H7 (cell line): ENCODE measurements around the gene OSM. TPM values are rescaled to one million over a fixed set of nuclear protein-coding genes. Genes with fewer than 3 reads are reported as not detected.

Experiments used
- DNase-seq: peaks from one replicate; pipeline ENCODE4 v3.0.0; 2012
- H3K27me3 ChIP-seq: 2 replicates; pipeline ENCODE4 v1.6.0; 2011; ENCODE audit warnings: mild to moderate bottlenecking, low read length; ENCODE audit not compliant: control insufficient read depth, insufficient read depth
- H3K36me3 ChIP-seq: replicated peaks from 2 replicates; pipeline ENCODE4 v1.5.1; 2011; ENCODE audit warnings: low read length; ENCODE audit not compliant: control insufficient read depth, insufficient read depth
- H3K4me3 ChIP-seq: 2 replicates; pipeline ENCODE4 v1.5.1; 2011; ENCODE audit warnings: low read depth, mild to moderate bottlenecking, control low read depth, low read length, moderate library complexity; ENCODE audit not compliant: insufficient read depth
- total RNA-seq: library from RNA; depleted of rRNA; stranded (reverse); fragments of >200 nt; shearing (Covaris generic); gene quantifications from 2 replicates; pipeline ENCODE4 v1.2.3, GENCODE V29; 2014

Gene OSM
- total RNA-seq, 1 experiment from 2014 or later = not detected

DNA sequence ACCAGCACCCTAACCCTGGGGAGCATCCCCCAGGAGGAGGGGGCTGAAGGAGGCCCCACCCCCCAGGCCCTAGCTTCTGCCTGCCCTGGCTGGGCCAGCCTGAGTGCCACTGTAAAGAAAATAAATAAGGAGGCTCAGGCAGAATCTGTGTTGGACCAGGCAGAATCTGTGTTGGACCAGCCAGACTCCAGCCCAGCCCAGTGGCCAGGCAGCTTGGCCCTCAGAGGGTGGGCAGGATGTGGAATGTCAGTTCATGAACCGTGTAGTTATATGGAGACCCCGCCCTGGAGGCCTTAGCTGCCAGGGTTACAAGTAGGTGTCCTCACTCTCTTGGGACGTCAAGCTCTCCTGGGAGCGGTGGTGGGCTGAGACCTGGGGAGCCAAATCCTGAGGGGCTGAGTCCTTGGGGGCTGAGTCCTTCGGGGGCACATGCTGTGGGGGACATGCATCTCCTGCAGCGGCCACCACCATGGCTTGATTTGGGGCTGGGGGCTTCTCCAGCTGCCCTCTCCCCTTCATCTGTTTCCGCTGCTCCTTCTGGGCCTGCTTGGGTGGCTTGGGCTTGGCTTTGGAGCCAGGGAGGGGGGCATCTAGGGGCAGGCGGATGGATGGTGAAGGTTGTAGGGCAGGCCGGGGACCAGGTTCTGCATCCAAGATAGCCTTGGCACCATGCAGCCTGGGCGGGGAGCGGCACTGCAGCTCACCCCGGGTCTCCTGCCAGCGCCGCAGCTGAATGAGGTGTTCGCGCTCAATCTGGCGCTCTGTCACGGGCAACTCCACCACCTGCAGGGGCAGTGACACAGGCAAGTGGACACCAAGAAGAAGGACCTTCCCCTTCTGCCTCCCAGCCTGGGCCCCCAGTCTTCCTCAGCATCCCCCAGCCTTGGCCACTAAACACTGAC lies 25.7 kb upstream of the OSM start:
- DNase-seq = no peak
- Histone ChIP-seq H3K36me3 (no peaks in the 10 kb centered on the region; the same call in 1 of the 2 replicates), H3K4me3 (no peak overlapping the region)

DNA sequence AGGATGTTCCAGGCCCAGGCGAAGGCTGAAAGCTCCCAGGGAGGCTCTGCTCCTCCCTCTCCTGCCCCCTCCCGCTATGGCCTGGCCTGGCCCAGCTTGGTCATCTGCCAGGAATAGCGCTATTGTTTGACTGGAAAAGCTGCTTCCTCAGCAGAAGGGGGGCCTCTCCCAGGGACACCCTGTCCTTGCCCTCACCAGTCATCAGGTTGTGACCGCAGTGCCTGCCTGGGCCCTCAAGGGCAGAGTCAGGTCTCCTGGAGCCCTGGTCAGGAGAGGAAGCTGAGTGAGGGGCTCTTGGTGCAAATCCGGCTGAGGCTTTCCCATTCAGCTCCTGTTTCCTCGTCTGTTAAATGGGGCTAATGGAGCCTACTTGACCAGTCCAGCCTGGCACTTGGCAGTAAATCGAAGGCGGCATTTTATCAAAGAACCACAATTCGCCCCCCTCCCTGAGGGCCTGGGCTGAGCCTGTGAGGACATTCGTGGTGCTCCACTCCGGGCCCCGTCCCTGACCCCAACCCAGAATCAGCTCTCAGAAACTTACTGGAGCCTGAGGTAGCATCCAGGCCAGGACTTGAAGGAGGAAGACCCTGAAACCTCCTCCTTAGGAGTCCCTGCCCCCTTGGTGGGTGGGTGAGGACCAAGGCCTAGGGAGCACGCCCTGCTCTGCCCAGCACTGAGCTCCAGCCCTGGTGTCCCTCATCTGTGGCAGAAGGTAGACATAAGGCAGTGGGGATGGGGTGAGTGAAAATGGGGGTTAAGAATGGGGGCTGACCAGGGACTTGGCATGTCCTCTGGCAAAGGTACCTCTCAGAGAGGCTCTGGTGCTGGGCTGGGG lies 24.6 kb upstream of the OSM start:
- peak; percentile 61 for DNase-seq
- no peak overlapping the region for H3K4me3 ChIP-seq
- H3K36me3 ChIP-seq = no peaks in the 10 kb centered on the region; the same call in 1 of the 2 replicates
- peaks cover 6% of the 10 kb centered on the region; the same call in 1 of the 2 replicates for H3K27me3 ChIP-seq

More for the DNA sequence above, 25.7 kb upstream of the OSM start:
- H3K27me3 ChIP-seq = peaks cover 6% of the 10 kb centered on the region; the same call in 1 of the 2 replicates

DNA sequence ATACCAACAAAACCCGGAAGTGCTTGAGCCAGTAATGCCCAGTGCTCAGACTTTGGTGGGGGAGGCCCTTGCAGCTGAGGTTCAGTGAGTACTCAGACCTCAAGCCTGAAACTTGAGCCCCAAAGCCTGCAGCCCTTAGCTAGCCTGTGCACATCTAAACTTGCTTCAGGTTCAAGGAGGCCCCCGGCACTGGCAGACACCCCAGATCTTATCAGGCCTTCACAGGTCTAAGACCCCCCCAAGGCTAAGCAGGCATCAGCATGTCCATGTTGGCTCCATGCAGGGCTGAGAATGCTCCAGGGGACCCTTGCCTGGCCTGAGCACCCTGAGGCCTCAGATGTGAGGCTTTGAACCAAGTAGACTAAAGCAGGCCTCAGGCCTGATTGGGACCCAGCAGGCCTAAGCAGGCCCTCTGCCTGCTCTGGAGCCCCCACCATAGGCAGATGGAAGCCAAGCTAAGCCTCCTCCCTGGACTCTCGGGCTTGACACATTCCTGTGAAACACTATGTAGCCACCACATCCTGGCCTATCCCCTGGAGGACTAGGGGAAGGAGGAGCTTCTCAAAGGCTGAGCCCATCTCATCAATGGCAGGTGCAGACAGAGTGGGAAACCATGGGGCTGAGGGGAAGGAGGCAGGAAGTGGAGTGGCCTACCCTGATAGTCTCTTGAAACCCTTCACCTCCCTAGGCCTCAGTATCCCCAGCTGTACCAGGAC lies 23.8 kb upstream of the OSM start:
- H3K4me3 ChIP-seq = no peak overlapping the region; the same call in 1 of the 2 replicates

DNA sequence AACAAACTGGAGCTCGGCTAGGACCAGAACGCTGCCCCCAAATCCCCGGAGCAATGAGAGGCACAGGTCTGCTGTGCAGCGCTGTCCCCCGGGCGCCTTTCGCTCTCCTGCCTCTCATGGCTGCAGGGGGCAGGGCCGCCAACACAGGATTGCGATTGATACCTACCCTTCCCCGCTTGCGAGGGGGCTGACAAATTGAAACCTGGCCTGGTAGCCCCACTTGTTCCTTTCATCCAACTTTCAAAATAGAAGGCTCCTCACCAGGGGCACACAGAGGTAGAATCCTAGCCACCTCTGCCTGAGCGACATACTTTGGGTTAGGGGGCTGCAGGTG lies 23.3 kb upstream of the OSM start:
- no peak for DNase-seq
- H3K36me3 ChIP-seq = no peaks in the 10 kb centered on the region; the same call in 1 of the 2 replicates
- peak overlapping the region; percentile 36 for H3K4me3 ChIP-seq
- peaks cover 6% of the 10 kb centered on the region; the same call in 1 of the 2 replicates for H3K27me3 ChIP-seq

More for the DNA sequence above, 23.8 kb upstream of the OSM start:
- DNase-seq = peak; percentile 70
- H3K27me3 ChIP-seq = peaks cover 6% of the 10 kb centered on the region; the same call in 1 of the 2 replicates
- H3K36me3 ChIP-seq = no peaks in the 10 kb centered on the region; the same call in 1 of the 2 replicates

DNA sequence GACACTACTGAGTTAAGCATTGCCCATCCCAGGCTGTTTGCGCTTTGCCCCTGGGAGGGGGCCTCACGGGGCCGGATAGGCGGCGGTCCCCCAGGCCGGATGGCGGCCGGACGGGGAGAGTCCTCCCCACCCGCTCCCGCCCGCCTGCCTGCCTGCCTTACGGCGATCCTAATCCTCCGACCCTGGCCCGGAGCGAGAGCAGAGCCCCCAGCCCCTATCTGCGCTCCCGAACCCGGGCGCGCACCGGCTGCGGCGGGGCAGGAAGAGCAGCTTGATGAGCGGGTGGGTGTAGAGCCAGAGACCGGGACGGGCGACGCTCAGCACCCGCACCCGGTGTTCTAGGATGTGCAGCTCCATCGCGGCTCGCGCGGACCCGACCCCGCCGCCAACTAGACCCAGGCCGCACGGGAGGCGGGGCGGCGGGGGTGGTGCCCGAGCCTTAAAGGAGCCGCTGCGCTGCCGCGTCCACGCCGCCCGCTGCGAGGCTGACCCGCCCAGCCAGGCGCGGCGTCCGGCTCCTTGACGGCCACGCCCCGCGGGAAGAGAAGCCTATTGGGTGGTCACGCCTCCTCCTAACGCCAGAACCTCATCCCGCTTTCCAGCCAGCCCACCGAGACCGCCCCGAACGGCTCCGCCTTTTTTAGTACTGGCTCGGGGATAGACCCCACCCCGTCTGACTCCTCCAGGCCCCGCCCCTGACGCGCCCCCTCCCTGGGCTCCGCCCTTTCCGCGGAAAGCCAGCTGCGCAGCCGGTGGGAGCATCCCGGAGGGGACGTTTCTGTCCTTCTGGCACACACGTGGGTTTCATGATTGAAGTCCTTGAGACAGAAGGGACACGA lies 22.7 kb upstream of the OSM start, which contains the start of gene CASTOR1:
CASTOR1 (minus strand) TSS at position 365 of the 839 bp plus-strand sequence; CDS start at position 357, 8 bp downstream.
- peak; percentile 100 for DNase-seq
- Histone ChIP-seq H3K27me3 (peaks cover 6% of the 10 kb centered on the region; the same call in 1 of the 2 replicates), H3K4me3 (peak within 1 kb of the TSS; percentile 65), H3K36me3 (no peaks in the 10 kb centered on the region; the same call in 1 of the 2 replicates)

DNA sequence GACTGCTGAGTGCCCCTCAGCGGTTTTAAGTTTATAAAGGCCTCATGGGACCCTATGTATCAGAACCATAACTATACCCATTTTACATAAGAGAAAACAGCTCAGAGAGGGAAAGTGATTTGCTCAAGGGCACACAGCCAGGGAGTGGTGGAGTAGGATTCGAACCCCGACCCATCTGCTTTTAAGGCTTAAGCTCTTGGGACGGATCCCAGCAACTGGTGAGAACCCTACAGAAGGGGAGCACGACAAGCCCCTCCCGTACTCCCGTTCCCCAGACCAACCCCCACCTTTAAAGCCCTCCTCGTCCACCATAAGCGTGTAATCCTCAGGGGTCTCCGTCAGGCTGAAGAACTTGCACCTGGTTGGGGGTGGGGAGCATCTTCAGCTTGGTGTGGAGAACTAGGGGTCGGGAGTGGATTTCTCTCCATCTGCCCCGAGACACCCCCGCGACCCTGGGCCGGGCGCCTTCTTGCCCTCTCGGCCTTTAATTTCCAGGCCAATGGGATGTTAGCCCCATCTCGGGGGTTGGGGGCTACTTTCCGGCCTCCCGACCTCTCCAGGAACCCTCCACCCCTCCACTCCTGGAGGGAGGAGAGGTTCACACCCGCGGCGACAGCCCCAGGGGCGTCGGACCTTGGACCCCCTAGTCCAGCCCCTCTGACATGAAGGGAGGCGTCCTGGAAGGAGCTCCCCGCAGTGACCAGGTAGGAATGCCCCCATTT lies 21.9 kb upstream of the OSM start:
- no peak for DNase-seq

DNA sequence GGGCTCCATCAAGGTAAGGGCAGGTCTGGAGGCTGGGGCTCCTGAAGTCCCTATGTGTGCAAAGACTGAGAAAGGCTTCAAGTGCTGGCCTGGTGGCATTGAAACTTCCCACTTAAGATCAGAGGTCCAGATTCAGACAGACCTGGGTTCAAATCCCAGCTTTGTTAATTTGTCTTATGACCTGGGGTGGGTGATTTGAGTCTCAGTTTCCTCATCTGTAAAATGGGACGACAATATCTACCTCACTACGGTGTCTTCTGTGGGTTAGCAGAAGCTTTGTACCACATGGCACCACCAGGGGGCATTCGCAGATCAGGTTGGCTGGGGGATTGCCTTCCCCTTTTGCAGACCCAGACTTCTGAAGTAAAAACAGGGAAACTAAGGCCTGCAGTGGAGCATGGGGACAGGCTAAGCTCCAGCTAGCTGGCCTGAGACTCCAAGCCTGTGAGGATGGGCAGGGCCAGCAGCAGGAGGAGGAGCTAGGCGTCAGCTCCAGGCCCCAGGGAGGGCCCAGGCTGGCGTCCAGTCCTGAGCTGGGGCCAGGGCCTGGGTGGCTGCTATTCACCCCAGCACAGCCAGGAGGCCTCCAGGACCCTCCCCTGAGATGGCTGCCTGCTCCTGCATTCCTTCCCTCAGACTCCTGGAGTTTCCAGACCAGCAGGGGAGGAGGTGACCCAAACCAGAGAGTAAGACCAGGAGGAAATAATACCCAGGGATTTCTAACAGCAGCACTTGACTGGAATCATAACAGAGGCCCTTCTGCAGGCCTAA lies 21.2 kb upstream of the OSM start:
- no peaks in the 10 kb centered on the region; the same call in 1 of the 2 replicates for H3K36me3 ChIP-seq
- DNase-seq = peak; percentile 97
- no peak overlapping the region for H3K4me3 ChIP-seq
- peaks cover 6% of the 10 kb centered on the region; the same call in 1 of the 2 replicates for H3K27me3 ChIP-seq

More for the DNA sequence above, 21.9 kb upstream of the OSM start:
- peaks cover 6% of the 10 kb centered on the region; the same call in 1 of the 2 replicates for H3K27me3 ChIP-seq
- H3K36me3 ChIP-seq = no peaks in the 10 kb centered on the region; the same call in 1 of the 2 replicates
- H3K4me3 ChIP-seq = peak overlapping the region; percentile 65

DNA sequence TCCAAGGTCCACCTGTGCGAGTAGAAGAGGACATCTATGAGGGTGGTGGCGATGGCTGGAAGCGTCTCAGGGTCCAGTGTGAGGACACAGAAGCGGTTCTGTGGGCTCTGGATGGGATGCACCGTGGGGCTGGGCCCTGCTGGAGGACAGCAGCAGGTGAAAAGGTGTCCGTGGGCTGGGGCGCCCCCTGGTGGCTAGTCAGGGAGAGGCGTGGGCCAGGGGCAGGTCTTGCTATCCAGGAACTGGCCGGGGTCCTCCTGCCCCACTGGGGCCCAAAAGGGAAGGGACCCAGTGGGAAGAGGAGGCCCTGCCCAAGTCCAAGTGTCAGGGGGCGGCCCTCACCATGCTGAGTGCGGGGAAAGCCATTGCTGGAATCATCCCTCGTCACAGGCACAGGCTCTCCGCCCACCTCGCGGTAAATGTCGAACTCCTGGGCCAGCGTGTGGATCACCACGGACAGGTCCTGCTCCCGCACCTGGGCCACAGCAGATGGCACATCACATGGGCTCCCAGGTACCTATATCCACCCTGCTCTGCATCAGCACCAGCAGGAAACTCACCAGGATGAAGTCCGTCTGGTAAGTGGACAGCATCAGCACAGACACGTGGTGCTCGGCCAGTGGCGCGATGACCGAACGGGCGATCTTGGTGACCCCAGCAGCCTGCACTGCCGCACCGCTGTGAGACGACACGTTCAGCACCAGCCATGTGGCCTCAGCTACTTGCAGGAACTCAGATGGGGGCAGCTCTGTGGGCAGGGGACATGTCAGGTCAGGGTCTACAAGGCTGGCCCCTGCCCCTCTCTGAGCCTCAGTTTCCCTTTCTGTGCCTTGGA lies 20.4 kb upstream of the OSM start:
- Histone ChIP-seq H3K27me3 (peaks cover 6% of the 10 kb centered on the region; the same call in 1 of the 2 replicates), H3K4me3 (no peak overlapping the region), H3K36me3 (no peaks in the 10 kb centered on the region)
- peak; percentile 96 for DNase-seq

DNA sequence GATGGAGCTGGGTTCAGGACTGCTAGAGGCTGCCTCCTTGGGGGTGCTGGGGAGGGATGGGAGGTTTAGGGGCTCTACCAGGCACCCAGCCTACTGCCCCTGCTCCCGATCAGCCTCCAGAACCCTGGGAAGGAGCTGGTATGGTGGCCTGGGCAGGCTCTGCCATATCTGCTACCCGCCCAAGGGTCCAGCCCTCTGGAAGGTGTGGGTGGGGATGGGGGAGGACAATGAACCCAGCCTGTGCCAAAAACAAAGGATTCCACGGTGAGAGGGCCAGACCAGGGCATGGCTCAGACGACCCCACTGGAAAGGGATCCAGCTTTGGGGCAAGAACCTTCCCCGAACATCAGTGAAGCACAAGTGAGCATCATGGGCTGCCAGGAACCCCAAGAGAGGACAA lies 19.7 kb upstream of the OSM start:
- H3K36me3 ChIP-seq = no peaks in the 10 kb centered on the region
- no peak for DNase-seq
- peaks cover 6% of the 10 kb centered on the region; the same call in 1 of the 2 replicates for H3K27me3 ChIP-seq
- no peak overlapping the region for H3K4me3 ChIP-seq

DNA sequence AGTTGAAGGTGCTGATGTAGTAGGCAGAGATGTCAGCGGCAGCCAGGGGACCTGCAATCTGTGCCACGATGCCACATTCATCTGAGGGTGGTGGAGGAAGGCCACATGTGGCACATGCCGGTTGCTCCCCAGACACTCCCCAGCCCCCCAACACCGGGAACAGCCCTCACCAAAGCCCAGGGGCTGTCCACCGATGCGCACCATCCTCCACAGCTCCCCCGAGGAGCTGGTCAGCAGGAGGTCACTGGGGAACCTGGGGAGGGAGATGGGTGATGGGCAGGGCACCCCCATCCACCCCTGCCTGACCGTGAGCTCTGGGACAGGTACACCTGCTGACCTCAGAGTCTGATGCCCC lies 19.2 kb upstream of the OSM start:
- no peaks in the 10 kb centered on the region for H3K36me3 ChIP-seq
- H3K4me3 ChIP-seq = no peak overlapping the region
- DNase-seq = no peak
- H3K27me3 ChIP-seq = peaks cover 6% of the 10 kb centered on the region; the same call in 1 of the 2 replicates

DNA sequence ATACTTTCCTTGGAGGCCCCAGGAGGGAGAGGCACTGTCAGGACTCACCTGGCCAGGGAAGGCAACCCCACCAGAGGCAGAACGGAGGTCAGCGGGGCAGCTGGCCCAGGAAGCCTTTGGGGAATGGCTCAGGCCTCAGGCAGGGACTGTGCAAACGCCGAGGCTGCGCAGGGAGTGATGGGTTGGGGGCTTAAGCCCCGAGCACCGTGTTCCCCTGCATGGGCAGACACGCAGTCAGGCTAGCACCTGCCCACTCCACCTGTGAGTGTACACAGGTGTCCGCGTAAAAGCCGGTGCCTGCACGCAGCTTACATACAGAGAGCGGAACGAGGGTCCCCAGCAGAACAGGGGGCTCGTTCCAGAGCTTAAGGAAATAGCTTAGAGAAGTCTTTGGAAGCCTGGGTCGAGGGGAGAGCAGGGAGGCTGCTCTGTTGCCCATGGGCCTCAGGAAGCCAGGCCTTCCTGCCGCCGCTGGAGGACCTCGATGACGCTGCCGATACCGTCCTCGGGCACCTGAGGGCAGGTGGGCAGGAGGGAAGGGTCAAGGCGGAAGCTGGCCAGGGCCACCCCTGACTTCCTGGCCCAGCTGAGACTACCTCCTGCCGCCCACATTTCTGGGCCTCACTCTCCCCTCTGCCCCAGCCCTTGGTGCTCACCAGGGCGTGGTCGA lies 18.7 kb upstream of the OSM start:
- Histone ChIP-seq H3K4me3 (no peak overlapping the region), H3K27me3 (peaks cover 6% of the 10 kb centered on the region; the same call in 1 of the 2 replicates), H3K36me3 (no peaks in the 10 kb centered on the region)
- DNase-seq = no peak
